Transverse colon (tissue), 4 donors: ENCODE measurements around the gene UMODL1. TPM values are rescaled to one million over a fixed set of nuclear protein-coding genes. Genes with fewer than 3 reads are reported as not detected.

Experiments used
- DNase-seq: peaks from one replicate; pipeline ENCODE4 v3.0.0-alpha.2; 2019
- H3K27ac ChIP-seq, 4 donors: fragments of 200-600 bp; sonication (generic); 2 replicates each; pipeline ENCODE4 v1.5.1; 2016 to 2018; ENCODE audit warnings: inconsistent platforms in 4 of 4
- H3K27me3 ChIP-seq: fragments of 200-600 bp; sonication (generic); 2 replicates; pipeline ENCODE4 v1.5.1; 2017; ENCODE audit warnings: inconsistent platforms
- H3K36me3 ChIP-seq, 4 donors: fragments of 200-600 bp; sonication (generic); 2 replicates each; pipeline ENCODE4 v1.5.1; 2017 to 2019; ENCODE audit warnings: inconsistent platforms in 4 of 4
- H3K4me1 ChIP-seq, 4 donors: fragments of 200-600 bp; sonication (generic); 2 replicates each; pipeline ENCODE4 v1.5.1; 2017 to 2020; ENCODE audit warnings: inconsistent platforms in 4 of 4
- H3K4me3 ChIP-seq, 4 donors: fragments of 200-600 bp; sonication (generic); 1 replicate in 1 of 4; 2 replicates in 3 of 4; pipeline versions ENCODE4 v1.5.1 to v1.6.1; 2017 to 2019; ENCODE audit warnings: inconsistent platforms in 4 of 4
- H3K9me3 ChIP-seq, 2 donors: fragments of 200-600 bp; sonication (generic); 2 replicates each; pipeline ENCODE4 v1.5.1; 2017 to 2019; ENCODE audit warnings: inconsistent platforms in 2 of 2
- EP300 ChIP-seq: sonication (generic); formaldehyde crosslinking; IDR thresholded peaks from one replicate; pipeline ENCODE4 v1.6.1; 2017; ENCODE audit warnings: antibody characterized with exemption, low read depth
- POLR2A ChIP-seq: fragments of 450-650 bp; IDR thresholded peaks from one replicate; pipeline ENCODE4 v1.6.1; 2016; ENCODE audit warnings: antibody characterized with exemption, mild to moderate bottlenecking, moderate library complexity
- POLR2AphosphoS5 ChIP-seq, 3 donors: sonication (generic); formaldehyde crosslinking; IDR thresholded peaks; one replicate each; pipeline ENCODE4 v1.6.1; 2016; ENCODE audit warnings: antibody characterized with exemption in 3 of 3
- WGBS, 2 donors: methylation state at CpG; one replicate each; pipeline ENCODE4 v1.1.5; 2018; ENCODE audit warnings: low coverage in 1 of 2; 5-methylcytosine and 5-hydroxymethylcytosine counted together
- in situ Hi-C, 4 donors: fragments of 200-750 bp; cut with MboI; loops; one replicate each; pipeline versions ENCODE4 v1.15.0 to v1.15.1; 2017; ENCODE audit warnings: low sequenced_read_pairs in 3 of 4, low pct_ligation_motif_present in 1 of 4, low pct_unique_long_range_greater_than_20kb in 1 of 4
- intact Hi-C: fragments of 100-400 bp; cut with DNase I; formaldehyde crosslinking; loops from one replicate; pipeline ENCODE4 v1.15.1; 2023; ENCODE audit warnings: low total_unique reads
- total RNA-seq, 4 donors: library from RNA; depleted of rRNA; stranded (reverse); fragments of >200 nt; gene quantifications; one replicate each; pipeline ENCODE4 v1.1.0, GENCODE V29; 2016
- TF ChIP-seq, protein P1 (sequence below), 5 experiments: fragments of 200-600 bp in 3 of 5; fragments of 450-650 bp in 2 of 5; sonication (generic) in 3 of 5; IDR thresholded peaks; 1 replicate in 2 of 5; 2 replicates in 3 of 5; pipeline ENCODE4 v1.5.1; 2016 to 2017; ENCODE audit warnings: antibody characterized with exemption in 5 of 5, inconsistent platforms in 3 of 5, mild to moderate bottlenecking in 2 of 5, moderate library complexity in 1 of 5

The UMODL1 gene
- total RNA-seq, 4 donors from 2014 or later, result 0.16 to 3.2 (median 0.68) TPM; not detected in 1

DNA sequence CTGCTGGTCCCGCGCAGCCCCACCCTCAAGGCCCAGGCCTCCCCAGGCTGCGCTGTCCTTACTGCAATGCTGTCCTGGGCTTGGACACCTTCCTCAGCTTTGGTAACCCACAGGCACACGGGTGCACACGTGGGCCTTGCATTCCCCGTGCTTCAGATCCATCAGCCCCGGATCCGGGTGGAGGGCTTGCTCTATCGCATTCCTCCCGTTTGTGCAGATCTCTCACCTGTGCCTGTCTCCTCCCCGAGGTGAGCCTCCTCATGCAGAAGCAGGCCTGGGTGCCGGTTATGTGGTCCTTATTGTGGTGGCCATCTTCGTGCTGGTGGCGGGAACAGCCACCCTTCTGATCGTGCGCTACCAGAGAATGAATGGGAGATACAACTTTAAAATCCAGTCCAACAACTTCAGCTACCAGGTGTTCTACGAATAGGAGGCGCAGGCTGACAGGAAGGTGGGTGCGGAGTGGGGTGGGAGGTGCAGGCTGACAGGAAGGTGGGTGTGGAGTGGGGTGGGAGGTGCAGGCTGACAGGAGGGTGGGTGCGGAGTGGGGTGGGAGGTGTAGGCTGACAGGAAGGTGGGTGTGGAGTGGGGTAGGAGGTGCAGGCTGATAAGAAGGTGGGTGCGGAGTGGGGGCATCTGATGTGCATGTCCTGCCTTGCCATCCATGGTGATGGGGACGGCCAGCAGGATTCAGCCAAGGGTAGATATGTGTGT is 66.2 kb downstream of the UMODL1 start:
- Histone ChIP-seq H3K36me3 (no peaks in the 10 kb centered on the region), H3K27ac (no peak overlapping the region), H3K27me3 (no peaks in the 10 kb centered on the region), H3K9me3 (no peaks in the 10 kb centered on the region), H3K4me1 (no peaks in the 10 kb centered on the region), H3K4me3 (no peak overlapping the region)
- intact Hi-C loops (no loop called here), in situ Hi-C loops (no loop called here)
- TF ChIP-seq, protein P1, sequence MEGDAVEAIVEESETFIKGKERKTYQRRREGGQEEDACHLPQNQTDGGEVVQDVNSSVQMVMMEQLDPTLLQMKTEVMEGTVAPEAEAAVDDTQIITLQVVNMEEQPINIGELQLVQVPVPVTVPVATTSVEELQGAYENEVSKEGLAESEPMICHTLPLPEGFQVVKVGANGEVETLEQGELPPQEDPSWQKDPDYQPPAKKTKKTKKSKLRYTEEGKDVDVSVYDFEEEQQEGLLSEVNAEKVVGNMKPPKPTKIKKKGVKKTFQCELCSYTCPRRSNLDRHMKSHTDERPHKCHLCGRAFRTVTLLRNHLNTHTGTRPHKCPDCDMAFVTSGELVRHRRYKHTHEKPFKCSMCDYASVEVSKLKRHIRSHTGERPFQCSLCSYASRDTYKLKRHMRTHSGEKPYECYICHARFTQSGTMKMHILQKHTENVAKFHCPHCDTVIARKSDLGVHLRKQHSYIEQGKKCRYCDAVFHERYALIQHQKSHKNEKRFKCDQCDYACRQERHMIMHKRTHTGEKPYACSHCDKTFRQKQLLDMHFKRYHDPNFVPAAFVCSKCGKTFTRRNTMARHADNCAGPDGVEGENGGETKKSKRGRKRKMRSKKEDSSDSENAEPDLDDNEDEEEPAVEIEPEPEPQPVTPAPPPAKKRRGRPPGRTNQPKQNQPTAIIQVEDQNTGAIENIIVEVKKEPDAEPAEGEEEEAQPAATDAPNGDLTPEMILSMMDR (IDR thresholded peaks at IDR 0.05), result no peak
- TF ChIP-seq POLR2A, result no peak
- no peak for TF ChIP-seq POLR2AphosphoS5 (IDR thresholded peaks at IDR 0.05)
- TF ChIP-seq EP300, result no peak
- WGBS, 2 donors, result 84 to 86% methylated on average over 6 to 22 of the region's 22 CpGs
- no peak for DNase-seq

DNA sequence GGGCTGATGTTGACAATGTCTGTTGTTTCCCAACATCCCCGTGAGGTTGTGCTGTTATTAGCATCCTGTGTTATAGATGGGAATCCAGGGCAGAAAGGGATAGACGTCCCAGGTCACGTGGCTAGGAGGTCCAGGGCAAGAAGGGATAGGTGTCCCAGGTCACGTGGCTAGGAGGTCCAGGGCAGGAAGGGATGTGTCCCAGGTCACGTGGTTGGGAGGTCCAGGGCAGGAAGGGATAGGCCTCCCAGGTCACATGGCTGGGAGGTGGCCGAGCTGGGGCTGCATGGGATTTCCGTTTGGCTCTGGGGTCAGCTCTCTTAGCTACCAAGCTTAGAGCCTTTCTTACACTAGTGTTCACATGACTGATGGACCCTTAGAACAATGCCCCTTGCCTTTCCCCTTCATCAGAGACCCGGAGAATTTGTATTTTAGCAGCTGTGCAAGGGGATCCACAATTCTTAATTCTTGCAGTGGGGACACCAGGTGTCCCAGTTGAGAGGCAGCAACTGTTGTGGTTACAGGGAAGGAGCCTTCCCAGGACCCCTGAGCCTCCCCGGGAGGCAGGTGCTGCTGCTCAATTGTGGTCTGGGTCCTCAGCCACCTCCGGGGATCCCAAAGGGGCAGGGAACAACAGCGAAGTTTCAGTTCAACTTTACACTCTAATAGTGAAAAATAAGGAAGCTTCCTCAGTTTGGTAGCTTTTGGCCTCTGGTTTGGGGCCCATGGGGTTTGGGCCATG is 69.2 kb downstream of the UMODL1 start:
- WGBS, 2 donors, result 58 to 64% methylated on average over 5 to 11 of the region's 11 CpGs
- intact Hi-C loops, result no loop called here

DNA sequence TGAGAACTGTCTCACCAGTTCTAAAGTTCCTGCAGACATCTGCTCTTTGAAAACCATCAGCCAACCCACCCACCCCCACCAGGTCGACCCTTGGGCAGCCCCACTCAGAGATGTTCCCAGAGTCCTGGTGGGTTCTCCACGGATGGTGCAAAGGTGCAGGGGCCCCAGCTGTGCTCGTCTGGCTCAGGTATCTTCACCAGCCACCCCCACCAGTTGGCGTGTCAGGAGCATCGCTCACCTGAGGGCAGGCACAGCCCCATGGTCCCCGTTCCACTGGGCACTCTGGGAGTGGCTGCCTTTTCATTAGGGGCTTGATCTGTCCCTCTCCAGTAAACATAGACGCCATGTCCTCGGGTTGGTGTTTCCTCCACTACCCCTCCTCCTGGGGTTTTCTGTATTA is 70.5 kb downstream of the UMODL1 start:
- 91% methylated on average over 6 of the region's 8 CpGs; no CpG with 5 or more reads in 1 of the 2 donors for WGBS, 2 donors
- intact Hi-C loops, result no loop called here
- no peak for TF ChIP-seq POLR2A
- no peak for TF ChIP-seq POLR2AphosphoS5 (IDR thresholded peaks at IDR 0.05)
- TF ChIP-seq, protein P1 (IDR thresholded peaks at IDR 0.05), result no peak
- TF ChIP-seq EP300, result no peak
- Histone ChIP-seq H3K27me3 (no peaks in the 10 kb centered on the region), H3K9me3 (no peaks in the 10 kb centered on the region), H3K27ac (no peak overlapping the region), H3K4me3 (no peak overlapping the region), H3K4me1 (peaks cover 0 to 10% (median 4%) of the 10 kb centered on the region in 4 donors), H3K36me3 (no peaks in the 10 kb centered on the region)
- in situ Hi-C loops, result loop anchor here in 2 of 4 donors (10.0 kb wide), 2 partner anchors 123 to 303 kb away; no protein-coding TSS in a partner anchor
- no peak for DNase-seq

More for the DNA sequence above, 69.2 kb downstream of the UMODL1 start:
- in situ Hi-C loops, result loop anchor here in 2 of 4 donors (10.0 kb wide), 2 partner anchors 124 to 304 kb away; no protein-coding TSS in a partner anchor
- H3K4me3 ChIP-seq, result no peak overlapping the region
- H3K36me3 ChIP-seq, result no peaks in the 10 kb centered on the region
- no peaks in the 10 kb centered on the region for H3K27me3 ChIP-seq
- TF ChIP-seq EP300 (no peak), POLR2A (no peak), POLR2AphosphoS5 (IDR thresholded peaks at IDR 0.05) (no peak)
- TF ChIP-seq, protein P1 (IDR thresholded peaks at IDR 0.05), result no peak
- peaks cover 0 to 7% (median 1%) of the 10 kb centered on the region in 4 donors for H3K4me1 ChIP-seq
- no peak overlapping the region for H3K27ac ChIP-seq
- no peak for DNase-seq
- no peaks in the 10 kb centered on the region for H3K9me3 ChIP-seq

DNA sequence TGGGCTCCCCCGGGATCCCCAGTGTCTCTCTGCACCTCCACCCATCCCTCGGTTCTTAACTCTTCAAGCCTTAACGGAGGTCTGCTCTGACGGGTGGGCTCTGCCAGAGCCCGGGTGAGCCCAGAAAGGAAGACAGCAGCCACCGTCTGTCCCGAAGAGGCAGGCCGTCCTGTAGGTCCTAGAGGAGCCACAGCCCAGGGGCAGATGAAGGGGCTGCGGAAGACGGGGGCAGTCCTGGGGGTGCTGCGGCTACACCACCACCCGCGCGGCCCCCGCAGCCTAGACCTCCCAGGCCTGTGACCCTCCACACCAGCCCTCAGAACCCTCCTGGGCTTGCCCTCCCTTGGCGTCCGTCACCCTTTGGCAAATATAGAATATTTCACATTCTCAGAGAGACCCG is 71.0 kb downstream of the UMODL1 start:
- H3K36me3 ChIP-seq, result no peaks in the 10 kb centered on the region
- DNase-seq, result no peak
- no peak for TF ChIP-seq POLR2A
- intact Hi-C loops (no loop called here), in situ Hi-C loops (loop anchor here in 2 of 4 donors (10.0 kb wide), 2 partner anchors 123 to 303 kb away; no protein-coding TSS in a partner anchor)
- H3K9me3 ChIP-seq, result no peaks in the 10 kb centered on the region
- H3K4me3 ChIP-seq, result no peak overlapping the region
- WGBS, 2 donors, result 85% methylated on average over 18 of the region's 18 CpGs; no CpG with 5 or more reads in 1 of the 2 donors
- H3K4me1 ChIP-seq, result peaks cover 0 to 10% (median 4%) of the 10 kb centered on the region in 4 donors
- no peaks in the 10 kb centered on the region for H3K27me3 ChIP-seq
- no peak overlapping the region for H3K27ac ChIP-seq
